Mammary epithelial cell (primary cell): ENCODE data around the gene POLDIP3.

Experiments
- EZH2 ChIP-seq: IDR thresholded peaks from 2 replicates; pipeline ENCODE4 v1.6.1; 2012; ENCODE audit warnings: low read length, inconsistent platforms, borderline replicate concordance
- TF ChIP-seq, protein P1 (sequence below), 2 donors: IDR thresholded peaks in 1 of 2; conservative IDR thresholded peaks in 1 of 2; 2 replicates each; pipeline ENCODE4 v1.5.1; 2011 to 2012; ENCODE audit warnings: inconsistent platforms in 2 of 2, low read length in 2 of 2, mild to moderate bottlenecking in 2 of 2, control low read depth in 1 of 2, low read depth in 1 of 2; ENCODE audit not compliant: insufficient read depth in 1 of 2; ENCODE audit errors: extremely low read depth in 1 of 2

DNA sequence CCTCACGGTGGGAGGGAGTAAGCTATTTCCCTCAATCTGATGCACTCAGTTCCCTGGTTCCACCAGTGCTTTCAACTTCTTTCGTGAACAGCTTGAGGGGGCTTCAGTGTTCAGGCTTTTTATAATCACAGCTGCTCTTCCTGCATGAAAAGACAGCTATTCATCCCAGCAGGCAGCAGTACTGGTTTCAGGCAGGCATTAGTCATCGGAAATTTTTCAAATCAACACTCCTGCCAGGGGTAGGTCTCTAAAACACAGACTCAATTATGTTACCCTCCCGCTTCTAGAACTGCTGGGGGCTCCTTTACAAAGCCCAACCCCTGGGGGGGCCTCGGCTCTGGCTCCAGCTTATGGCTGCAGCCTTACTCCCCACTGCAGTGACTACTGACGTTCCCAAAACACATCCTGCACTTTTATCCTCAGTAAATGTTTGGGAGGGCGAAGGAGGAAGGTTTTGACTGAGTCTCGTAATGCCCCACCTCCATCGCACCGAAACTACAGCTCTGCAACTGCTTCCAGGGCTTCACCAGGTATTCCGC is 5.8 kb downstream of the POLDIP3 start:
- TF ChIP-seq, protein P1, sequence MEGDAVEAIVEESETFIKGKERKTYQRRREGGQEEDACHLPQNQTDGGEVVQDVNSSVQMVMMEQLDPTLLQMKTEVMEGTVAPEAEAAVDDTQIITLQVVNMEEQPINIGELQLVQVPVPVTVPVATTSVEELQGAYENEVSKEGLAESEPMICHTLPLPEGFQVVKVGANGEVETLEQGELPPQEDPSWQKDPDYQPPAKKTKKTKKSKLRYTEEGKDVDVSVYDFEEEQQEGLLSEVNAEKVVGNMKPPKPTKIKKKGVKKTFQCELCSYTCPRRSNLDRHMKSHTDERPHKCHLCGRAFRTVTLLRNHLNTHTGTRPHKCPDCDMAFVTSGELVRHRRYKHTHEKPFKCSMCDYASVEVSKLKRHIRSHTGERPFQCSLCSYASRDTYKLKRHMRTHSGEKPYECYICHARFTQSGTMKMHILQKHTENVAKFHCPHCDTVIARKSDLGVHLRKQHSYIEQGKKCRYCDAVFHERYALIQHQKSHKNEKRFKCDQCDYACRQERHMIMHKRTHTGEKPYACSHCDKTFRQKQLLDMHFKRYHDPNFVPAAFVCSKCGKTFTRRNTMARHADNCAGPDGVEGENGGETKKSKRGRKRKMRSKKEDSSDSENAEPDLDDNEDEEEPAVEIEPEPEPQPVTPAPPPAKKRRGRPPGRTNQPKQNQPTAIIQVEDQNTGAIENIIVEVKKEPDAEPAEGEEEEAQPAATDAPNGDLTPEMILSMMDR (conservative IDR thresholded peaks at IDR 0.05 in 1 of 2, IDR thresholded peaks at IDR 0.05 in 1 of 2; ENCODE audit: extremely low read depth in 1 of 2, insufficient read depth in 1 of 2, low read depth in 1 of 2, low read length in 2 of 2) = no peak
- no peak for TF ChIP-seq EZH2
